Measurements from ENCODE around the gene IL15.

Gene IL15

DNA sequence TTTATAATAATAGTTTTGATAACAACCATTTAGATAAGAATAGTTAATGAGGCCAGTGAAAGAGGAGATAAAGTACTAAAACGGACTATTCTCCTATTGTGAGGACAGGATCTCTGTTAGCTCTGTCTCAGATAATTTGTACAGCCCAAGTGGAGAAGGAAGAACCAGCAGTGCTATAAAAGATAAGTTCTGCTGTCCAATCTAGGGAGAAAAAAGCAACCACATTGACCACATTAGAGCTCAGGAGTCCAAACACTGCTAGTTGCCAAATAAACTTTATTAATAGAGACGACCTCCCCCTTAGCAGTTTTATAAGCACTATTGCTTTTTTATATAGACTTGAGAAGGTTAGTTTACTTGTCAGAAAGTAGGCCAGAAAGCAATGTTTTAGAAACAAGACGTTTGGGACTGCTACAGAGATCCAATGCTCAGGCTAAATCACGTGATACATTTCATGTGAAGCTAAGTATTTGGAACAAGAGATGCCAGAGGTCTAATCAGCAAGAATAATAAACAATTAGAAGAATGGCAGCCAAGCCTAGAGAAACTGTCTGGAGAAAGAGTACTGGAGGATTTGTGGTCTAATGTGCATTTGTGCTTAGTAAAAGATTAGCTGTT lies 15.9 kb downstream of the IL15 start:
- Histone ChIP-seq H3K4me3 (ENCODE audit: low read length) (no peak overlapping the region), H3K9ac (ENCODE audit: low read depth, low read length) (no peak overlapping the region), H3K9me3 (ENCODE audit: insufficient read depth, low read depth, low read length) (no peaks in the 10 kb centered on the region), H3K4me1 (ENCODE audit: insufficient read depth, low read length) (no peaks in the 10 kb centered on the region), H3K36me3 (ENCODE audit: insufficient read depth, low read depth, low read length) (no peaks in the 10 kb centered on the region), H3K27me3 (ENCODE audit: insufficient read depth, low read length) (no peaks in the 10 kb centered on the region), H3K27ac (ENCODE audit: low read length) (no peak overlapping the region)

DNA sequence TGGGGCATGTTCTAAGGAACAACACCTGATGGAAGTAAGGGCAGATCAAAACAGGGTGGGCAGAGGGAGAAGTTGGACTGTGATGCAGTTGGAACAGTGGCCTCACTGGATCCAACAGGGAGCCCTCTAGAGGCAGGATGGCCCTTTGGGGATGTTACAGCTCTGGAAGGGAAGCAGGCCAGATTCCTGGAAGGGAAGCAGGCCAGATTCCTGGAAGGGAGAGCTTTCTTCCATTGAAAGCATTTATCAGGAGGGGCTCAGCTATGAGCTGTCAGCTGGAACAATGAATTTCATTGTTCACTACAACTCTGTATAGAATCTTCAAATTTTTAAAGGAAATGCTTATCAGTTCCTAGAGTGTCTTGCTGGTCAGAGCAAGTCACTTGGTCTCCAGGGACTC lies 17.7 kb downstream of the IL15 start:
- H3K27ac ChIP-seq (ENCODE audit: low read length) = no peak overlapping the region
- no peak overlapping the region for H3K4me3 ChIP-seq (ENCODE audit: low read length)
- no peaks in the 10 kb centered on the region for H3K27me3 ChIP-seq (ENCODE audit: insufficient read depth, low read length)
- no peaks in the 10 kb centered on the region for H3K4me1 ChIP-seq (ENCODE audit: insufficient read depth, low read length)
- H3K36me3 ChIP-seq (ENCODE audit: insufficient read depth, low read depth, low read length) = no peaks in the 10 kb centered on the region
- no peaks in the 10 kb centered on the region for H3K9me3 ChIP-seq (ENCODE audit: insufficient read depth, low read depth, low read length)
- H3K9ac ChIP-seq (ENCODE audit: low read depth, low read length) = no peak overlapping the region

DNA sequence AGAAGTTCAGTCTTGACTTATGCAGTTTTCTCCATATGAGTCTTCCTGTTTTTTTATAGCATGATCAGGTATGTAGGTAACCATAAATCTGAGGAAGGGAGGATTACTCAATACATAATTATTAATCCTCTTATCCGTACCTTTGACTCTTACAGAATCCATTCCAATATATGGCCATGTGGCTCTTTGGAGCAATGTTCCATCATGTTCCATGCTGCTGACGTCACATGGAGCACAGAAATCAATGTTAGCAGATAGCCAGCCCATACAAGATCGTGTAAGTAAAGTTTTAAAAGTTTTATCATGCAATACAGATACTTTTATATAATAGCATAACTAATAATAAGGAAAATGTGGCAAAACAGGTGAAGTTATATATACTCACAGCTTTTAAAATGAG lies 19.6 kb downstream of the IL15 start:
- Histone ChIP-seq H3K27ac (ENCODE audit: low read length) (no peak overlapping the region), H3K36me3 (ENCODE audit: insufficient read depth, low read depth, low read length) (no peaks in the 10 kb centered on the region), H3K4me3 (ENCODE audit: low read length) (no peak overlapping the region), H3K9me3 (ENCODE audit: insufficient read depth, low read depth, low read length) (no peaks in the 10 kb centered on the region), H3K27me3 (ENCODE audit: insufficient read depth, low read length) (no peaks in the 10 kb centered on the region), H3K4me1 (ENCODE audit: insufficient read depth, low read length) (no peaks in the 10 kb centered on the region), H3K9ac (ENCODE audit: low read depth, low read length) (no peak overlapping the region)

DNA sequence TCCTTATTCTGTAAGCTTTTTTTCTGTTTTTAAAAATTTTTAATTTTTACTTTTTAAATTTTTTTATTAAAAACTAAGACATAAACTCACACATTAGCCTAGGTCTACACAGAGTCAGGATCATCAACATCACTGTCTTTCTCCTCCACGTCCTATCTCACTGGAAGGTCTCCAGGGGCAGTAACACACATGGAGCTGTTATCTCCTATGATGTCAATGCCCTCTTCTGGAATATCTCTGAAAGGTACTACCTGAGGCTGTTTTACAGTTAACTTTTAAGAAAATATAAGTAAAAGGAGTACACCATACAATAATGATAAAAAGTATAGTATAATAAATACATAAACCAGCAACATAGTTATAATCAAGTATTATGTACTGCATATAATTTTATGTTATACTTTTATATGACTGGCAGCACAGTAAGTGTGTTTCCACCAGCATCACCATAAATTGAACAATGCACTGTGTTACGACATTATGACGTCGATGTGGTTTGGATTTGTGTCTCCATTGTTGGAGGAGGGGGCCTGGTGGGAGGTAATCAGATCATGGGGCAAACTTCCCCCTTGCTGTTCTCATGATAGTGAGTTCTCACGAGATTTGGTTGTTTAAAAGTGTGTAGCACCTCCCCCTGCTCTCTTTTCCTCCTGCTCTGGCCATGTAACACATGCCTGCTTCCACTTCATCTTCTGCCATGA lies 21.3 kb downstream of the IL15 start:
- Histone ChIP-seq H3K4me1 (ENCODE audit: insufficient read depth, low read length) (no peaks in the 10 kb centered on the region), H3K27ac (ENCODE audit: low read length) (no peak overlapping the region), H3K9me3 (ENCODE audit: insufficient read depth, low read depth, low read length) (no peaks in the 10 kb centered on the region), H3K27me3 (ENCODE audit: insufficient read depth, low read length) (no peaks in the 10 kb centered on the region), H3K9ac (ENCODE audit: low read depth, low read length) (no peak overlapping the region), H3K4me3 (ENCODE audit: low read length) (no peak overlapping the region), H3K36me3 (ENCODE audit: insufficient read depth, low read depth, low read length) (no peaks in the 10 kb centered on the region)

GRCh38 chr4:141658309-141658708 lies 21.9 kb downstream of the IL15 start:
- Histone ChIP-seq H3K9ac (ENCODE audit: low read depth, low read length) (no peak overlapping the region), H3K27ac (ENCODE audit: low read length) (no peak overlapping the region), H3K9me3 (ENCODE audit: insufficient read depth, low read depth, low read length) (no peaks in the 10 kb centered on the region), H3K36me3 (ENCODE audit: insufficient read depth, low read depth, low read length) (no peaks in the 10 kb centered on the region), H3K4me1 (ENCODE audit: insufficient read depth, low read length) (no peaks in the 10 kb centered on the region), H3K4me3 (ENCODE audit: low read length) (no peak overlapping the region), H3K27me3 (ENCODE audit: insufficient read depth, low read length) (no peaks in the 10 kb centered on the region)

DNA sequence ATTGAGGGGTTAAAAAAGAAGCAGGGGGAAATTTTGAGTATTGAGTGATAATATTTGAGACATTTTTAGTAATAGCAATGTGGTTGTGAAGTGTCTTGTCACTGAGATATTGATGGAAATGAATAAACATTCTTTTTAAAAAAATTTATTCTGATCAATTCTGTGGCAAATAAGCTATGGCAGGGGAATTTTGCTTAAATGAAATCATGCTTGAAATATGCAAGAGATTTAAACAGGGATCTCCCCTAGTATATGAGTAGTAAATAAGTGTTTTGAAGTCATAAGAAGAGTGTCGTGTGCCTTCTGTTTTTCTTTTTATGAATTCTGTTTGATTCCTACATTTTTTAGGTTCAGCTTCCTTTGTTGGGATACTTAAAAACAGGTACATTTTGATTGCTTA lies 23.2 kb downstream of the IL15 start:
- Histone ChIP-seq H3K9ac (ENCODE audit: low read depth, low read length) (no peak overlapping the region), H3K27me3 (ENCODE audit: insufficient read depth, low read length) (no peaks in the 10 kb centered on the region), H3K4me3 (ENCODE audit: low read length) (no peak overlapping the region), H3K36me3 (ENCODE audit: insufficient read depth, low read depth, low read length) (no peaks in the 10 kb centered on the region), H3K9me3 (ENCODE audit: insufficient read depth, low read depth, low read length) (no peaks in the 10 kb centered on the region), H3K4me1 (ENCODE audit: insufficient read depth, low read length) (no peaks in the 10 kb centered on the region), H3K27ac (ENCODE audit: low read length) (no peak overlapping the region)

DNA sequence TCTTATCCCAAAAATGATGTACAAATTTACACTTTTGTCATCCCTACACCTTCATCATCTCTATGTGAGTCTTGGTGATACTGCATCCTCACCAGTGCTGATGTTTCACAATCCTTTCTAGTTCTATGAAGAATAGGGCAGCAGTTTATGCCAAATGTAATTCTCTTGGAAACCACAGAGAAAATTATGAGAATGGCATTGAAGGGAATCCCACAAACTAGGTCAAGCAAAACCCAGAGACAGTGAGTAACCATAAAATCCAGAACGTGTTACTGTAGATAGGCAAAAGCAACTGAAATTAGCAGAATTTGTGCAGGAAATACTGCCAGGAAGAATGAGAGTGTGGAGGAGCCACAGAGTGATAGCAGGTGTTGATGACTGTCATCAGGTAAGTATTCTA lies 24.5 kb downstream of the IL15 start:
- Histone ChIP-seq H3K9me3 (ENCODE audit: insufficient read depth, low read depth, low read length) (no peaks in the 10 kb centered on the region), H3K36me3 (ENCODE audit: insufficient read depth, low read depth, low read length) (no peaks in the 10 kb centered on the region), H3K4me1 (ENCODE audit: insufficient read depth, low read length) (no peaks in the 10 kb centered on the region), H3K27me3 (ENCODE audit: insufficient read depth, low read length) (no peaks in the 10 kb centered on the region), H3K4me3 (ENCODE audit: low read length) (no peak overlapping the region), H3K9ac (ENCODE audit: low read depth, low read length) (no peak overlapping the region), H3K27ac (ENCODE audit: low read length) (no peak overlapping the region)

DNA sequence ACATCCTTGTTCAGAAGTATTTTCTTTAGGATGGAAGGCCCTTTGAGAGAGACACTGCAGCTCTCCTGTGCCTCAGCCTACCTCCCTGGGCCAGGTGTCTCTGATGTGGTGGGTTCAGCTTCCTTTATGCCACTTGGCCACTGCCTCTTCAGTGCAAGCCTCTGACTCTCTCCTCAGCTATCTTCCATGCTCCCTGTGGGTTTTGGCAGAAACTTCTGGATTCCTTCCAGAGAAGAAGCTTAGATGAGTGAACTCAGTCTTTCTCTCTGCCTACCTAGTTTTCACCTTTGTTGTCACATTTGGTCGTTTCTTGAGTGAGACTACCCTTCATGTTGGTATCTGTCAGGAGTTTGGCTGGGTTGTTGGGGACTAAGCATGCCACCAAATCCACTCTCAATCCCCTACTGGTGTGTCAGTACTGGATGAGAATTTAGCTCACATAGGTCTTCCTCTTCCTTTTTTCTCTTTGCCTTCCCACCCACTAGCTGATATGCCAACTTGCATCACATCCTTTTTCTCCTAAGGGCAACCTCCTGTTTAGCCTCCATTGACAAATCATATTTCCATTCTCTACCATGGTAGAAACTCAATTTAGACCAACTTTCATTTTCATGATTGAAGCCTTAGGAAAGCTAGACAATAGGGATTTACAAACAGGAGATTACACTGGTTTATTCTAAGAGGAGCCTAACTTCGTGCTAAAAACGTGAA lies 32.0 kb downstream of the IL15 start:
- H3K27ac ChIP-seq (ENCODE audit: low read length) = no peak overlapping the region
- H3K4me1 ChIP-seq (ENCODE audit: insufficient read depth, low read length) = no peaks in the 10 kb centered on the region
- H3K4me3 ChIP-seq (ENCODE audit: low read length) = no peak overlapping the region
- H3K27me3 ChIP-seq (ENCODE audit: insufficient read depth, low read length) = no peaks in the 10 kb centered on the region
- no peaks in the 10 kb centered on the region for H3K36me3 ChIP-seq (ENCODE audit: insufficient read depth, low read depth, low read length)
- H3K9ac ChIP-seq (ENCODE audit: low read depth, low read length) = no peak overlapping the region
- H3K9me3 ChIP-seq (ENCODE audit: insufficient read depth, low read depth, low read length) = no peaks in the 10 kb centered on the region

GRCh38 chr4:141669501-141669900 lies 33.1 kb downstream of the IL15 start:
- Histone ChIP-seq H3K9me3 (ENCODE audit: insufficient read depth, low read depth, low read length) (no peaks in the 10 kb centered on the region), H3K36me3 (ENCODE audit: insufficient read depth, low read depth, low read length) (no peaks in the 10 kb centered on the region), H3K9ac (ENCODE audit: low read depth, low read length) (no peak overlapping the region), H3K27ac (ENCODE audit: low read length) (no peak overlapping the region), H3K27me3 (ENCODE audit: insufficient read depth, low read length) (no peaks in the 10 kb centered on the region), H3K4me1 (ENCODE audit: insufficient read depth, low read length) (no peaks in the 10 kb centered on the region), H3K4me3 (ENCODE audit: low read length) (no peak overlapping the region)

DNA sequence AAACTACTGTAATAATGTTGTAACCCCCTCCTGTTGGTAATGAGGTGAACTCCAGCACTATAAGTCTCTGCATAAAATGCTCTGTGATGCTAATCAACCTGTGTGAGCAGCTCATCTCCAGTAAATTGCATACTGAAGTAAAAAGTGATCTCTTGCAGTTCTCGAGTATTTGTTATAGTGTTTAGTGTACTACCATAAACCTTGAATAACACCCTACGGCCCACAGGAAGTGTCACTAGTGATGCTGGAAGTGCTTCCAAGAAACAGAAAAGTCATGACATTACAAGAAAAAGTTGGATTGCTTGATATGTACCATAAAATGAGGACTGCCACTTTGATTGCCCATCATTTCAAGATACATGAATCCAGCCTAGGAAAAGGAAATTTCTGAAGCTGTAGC lies 39.0 kb downstream of the IL15 start:
- no peaks in the 10 kb centered on the region for H3K9me3 ChIP-seq (ENCODE audit: insufficient read depth, low read depth, low read length)
- no peaks in the 10 kb centered on the region for H3K36me3 ChIP-seq (ENCODE audit: insufficient read depth, low read depth, low read length)
- H3K27me3 ChIP-seq (ENCODE audit: insufficient read depth, low read length) = no peaks in the 10 kb centered on the region
- H3K27ac ChIP-seq (ENCODE audit: low read length) = no peak overlapping the region
- no peak overlapping the region for H3K4me3 ChIP-seq (ENCODE audit: low read length)
- no peaks in the 10 kb centered on the region; the same call in 1 of the 2 replicates for H3K4me1 ChIP-seq (ENCODE audit: insufficient read depth, low read length)
- H3K9ac ChIP-seq (ENCODE audit: low read depth, low read length) = no peak overlapping the region

- Histone ChIP-seq H3K27me3 (ENCODE audit: insufficient read depth, low read length) (no peaks in the 10 kb centered on the region), H3K9me3 (ENCODE audit: insufficient read depth, low read depth, low read length) (no peaks in the 10 kb centered on the region), H3K4me3 (ENCODE audit: low read length) (no peak overlapping the region), H3K36me3 (ENCODE audit: insufficient read depth, low read depth, low read length) (no peaks in the 10 kb centered on the region), H3K27ac (ENCODE audit: low read length) (no peak overlapping the region), H3K9ac (ENCODE audit: low read depth, low read length) (no peak overlapping the region), H3K4me1 (ENCODE audit: insufficient read depth, low read length) (no peaks in the 10 kb centered on the region; the same call in 1 of the 2 replicates)
These were observed 39.8 kb downstream of the IL15 start for GRCh38 chr4:141676087-141676670.

DNA sequence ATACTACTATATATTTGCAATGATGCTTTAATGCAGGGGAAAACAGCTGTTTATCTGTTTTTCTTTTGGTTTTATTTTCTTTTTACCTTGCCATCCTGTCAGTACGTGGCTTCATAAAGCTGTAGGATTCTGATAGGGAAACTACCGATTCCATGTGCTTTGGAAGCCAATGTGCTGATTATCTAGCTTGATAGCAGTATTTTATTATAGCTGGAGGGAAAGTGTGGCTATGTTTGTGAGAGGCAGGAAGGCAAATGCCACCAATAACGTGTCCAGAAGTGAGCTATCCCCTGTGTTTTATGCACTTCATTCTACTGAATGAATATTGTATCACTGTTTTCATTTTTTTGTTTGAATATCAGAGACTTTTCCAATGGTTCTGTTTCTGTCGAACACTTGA lies 43.7 kb downstream of the IL15 start:
- Histone ChIP-seq H3K36me3 (ENCODE audit: insufficient read depth, low read depth, low read length) (no peaks in the 10 kb centered on the region), H3K9ac (ENCODE audit: low read depth, low read length) (no peak overlapping the region), H3K4me3 (ENCODE audit: low read length) (no peak overlapping the region), H3K9me3 (ENCODE audit: insufficient read depth, low read depth, low read length) (no peaks in the 10 kb centered on the region), H3K27me3 (ENCODE audit: insufficient read depth, low read length) (no peaks in the 10 kb centered on the region), H3K4me1 (ENCODE audit: insufficient read depth, low read length) (no peaks in the 10 kb centered on the region; the same call in 1 of the 2 replicates), H3K27ac (ENCODE audit: low read length) (no peak overlapping the region)

All from iPS-20b (cell line).